Measurements from ENCODE around the gene LTV1.

LTV1 gene

DNA sequence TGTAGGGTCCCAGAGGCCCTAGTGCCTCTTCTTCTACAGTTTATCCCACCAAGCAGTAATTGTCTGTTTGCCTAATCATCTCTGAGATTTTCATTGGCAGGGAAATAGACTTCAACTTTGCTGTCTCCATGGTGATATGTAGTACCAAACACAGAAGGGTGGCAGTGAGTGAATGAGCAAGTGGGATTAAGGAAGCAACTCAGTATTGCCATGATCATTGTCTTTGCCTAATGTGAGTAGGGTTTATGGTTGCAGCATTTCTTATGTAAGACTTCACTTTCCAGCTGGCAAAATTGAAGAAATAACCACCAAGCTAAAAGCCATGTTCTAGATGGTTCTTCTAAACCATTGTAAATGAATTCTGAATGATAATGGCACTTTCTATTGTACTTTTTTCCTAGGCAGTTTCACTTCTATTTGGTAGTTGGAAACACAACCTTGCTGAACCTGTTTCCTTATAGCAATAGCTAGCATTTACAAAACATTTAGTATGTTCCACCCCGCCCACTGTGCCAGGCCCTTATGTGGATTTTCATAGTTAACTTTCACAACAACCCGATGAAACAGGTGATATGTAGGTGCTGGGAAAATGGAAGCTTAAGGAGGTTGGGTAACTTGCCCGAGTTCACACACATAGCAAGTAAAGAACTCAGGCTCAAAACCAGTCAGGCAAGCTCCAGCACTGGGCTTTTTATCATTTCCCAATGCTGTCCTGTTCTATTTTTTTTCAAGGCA is 53.2 kb downstream of the LTV1 start:
- TF ChIP-seq ZNF274 (IDR thresholded peaks at IDR 0.05; ENCODE audit: low read depth, low read length) = no peak

DNA sequence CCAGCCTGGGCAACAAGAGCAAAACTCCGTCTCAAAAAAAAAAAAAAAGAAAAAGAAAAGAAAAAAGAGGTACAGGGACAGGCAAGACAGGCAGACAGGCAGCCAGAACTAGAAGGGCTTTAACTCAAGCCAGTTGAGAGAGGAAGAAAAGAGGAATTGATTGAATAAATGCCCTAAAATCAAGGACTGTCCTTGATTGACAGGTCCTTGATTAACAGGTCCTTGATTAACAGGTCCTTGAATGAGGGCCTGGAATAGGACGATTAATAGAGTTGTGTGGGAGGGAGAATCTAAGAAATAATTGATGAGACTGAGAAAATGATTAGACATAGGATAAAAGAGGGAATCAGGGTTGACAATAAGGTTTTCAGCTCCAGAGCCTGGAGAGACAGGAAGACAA is 57.2 kb downstream of the LTV1 start:
- no peak overlapping the region for H3K4me3 ChIP-seq (ENCODE audit: low read length)
- TF ChIP-seq ZNF274 (IDR thresholded peaks at IDR 0.05; ENCODE audit: low read depth, low read length) = no peak

More for the DNA sequence above, 53.2 kb downstream of the LTV1 start:
- H3K4me3 ChIP-seq (ENCODE audit: low read length) = no peak overlapping the region

DNA sequence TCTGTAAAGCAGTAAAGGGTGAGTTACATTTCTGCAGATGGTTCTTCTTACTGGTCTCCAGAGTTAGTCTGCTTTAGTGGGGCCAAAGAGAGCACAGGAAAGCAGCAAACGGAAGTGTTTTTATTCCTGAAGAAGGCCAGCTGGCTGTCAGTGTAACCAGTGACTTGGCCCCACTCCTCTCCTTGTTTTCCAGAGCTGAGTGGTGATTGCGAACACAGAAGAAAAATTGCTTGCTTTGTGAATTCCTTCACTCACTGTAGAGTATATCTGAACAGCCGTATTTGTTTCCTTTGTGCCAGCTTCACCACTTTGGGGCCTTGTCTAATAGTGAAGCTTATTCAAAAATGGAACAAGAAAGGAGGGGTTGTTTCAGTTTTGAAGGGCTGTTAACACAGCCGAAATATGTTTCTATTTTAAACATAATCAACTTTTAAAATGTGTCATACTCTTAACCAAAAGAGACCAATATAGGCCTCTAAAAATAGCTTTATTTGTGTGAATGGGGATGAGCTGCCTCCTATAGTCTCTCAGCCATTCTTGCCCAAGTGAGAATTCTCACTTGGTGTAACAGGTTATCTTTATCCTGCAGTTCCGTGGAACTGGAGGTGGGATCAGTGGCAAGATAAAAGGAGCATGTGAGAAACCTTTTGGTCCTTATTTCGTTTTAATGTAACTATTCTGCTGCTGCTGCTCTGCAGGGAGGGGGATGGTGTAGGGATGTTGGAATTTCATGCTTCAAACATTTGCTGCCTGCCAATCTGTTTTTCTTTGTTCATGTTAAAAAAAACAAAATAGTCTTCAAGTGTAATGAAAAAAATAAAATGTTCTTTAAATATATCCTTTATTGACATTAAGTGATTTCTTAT is 59.0 kb downstream of the LTV1 start:
- peak overlapping the region; percentile 59; the same call in 1 of the 2 replicates for H3K4me3 ChIP-seq (ENCODE audit: low read length)
- no peak for TF ChIP-seq ZNF274 (IDR thresholded peaks at IDR 0.05; ENCODE audit: low read depth, low read length)

DNA sequence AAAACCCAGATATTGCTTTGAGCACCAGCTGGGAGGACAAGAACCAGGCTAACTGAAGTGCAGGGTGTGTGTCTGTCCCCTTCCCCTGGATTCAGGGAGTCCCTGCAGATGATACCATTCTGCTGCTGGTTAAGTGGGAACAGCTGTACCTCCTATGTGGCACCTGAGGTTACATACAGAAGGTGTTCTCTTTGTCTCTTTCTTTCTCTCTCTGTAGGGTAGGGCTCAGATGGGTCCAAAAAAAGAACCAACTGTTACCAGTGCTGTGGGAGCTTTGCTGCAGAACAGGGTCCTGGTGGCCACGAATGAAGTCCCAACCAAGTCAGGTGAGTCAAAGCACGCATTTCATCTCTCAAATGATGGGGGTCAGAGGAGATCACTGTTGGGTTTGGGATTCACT is 59.7 kb downstream of the LTV1 start:
- TF ChIP-seq ZNF274 (IDR thresholded peaks at IDR 0.05; ENCODE audit: low read depth, low read length) = no peak
- no peak overlapping the region; the same call in 1 of the 2 replicates for H3K4me3 ChIP-seq (ENCODE audit: low read length)

DNA sequence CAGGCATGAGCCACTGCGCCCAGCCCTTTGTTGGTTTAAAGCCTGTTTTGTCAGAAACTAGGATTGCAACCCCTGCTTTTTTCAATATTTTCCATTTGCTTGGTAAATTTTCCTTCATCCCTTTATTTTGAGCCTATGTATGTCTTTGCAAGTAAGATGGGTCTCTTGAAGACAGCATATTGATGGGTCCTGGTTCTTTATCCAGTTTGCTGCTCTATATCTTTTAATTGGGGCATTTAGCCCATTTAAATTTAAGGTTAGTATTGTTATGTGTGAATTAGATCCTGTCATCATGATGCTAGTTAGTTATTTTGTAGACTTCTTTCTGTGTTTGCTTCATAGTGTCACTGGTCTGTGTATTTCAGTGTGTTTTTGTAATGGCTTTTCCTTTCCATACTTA is 67.9 kb downstream of the LTV1 start:
- TF ChIP-seq ZNF274 (IDR thresholded peaks at IDR 0.05; ENCODE audit: low read depth, low read length) = no peak
- H3K4me3 ChIP-seq (ENCODE audit: low read length) = no peak overlapping the region

DNA sequence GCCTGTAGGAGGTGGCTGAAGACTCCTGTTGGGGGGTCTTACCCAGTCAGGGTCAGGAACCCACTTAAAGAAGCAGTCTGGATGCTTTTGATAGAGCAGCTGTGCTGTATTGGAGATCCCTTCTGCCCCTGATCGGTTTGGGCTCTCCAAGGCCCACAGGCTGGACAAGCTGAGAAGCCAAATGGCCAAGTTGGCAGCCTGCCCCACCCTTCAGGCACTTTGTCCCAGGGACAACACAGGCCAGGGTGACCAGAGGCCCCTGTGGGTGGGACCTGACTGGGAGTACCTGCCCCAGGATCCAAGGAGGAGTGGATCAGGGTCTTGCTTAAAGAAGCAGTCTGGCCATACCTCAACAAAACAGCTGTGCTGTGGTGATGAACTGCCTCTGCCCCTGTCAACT is 69.5 kb downstream of the LTV1 start:
- no peak overlapping the region for H3K4me3 ChIP-seq (ENCODE audit: low read length)
- no peak for TF ChIP-seq ZNF274 (IDR thresholded peaks at IDR 0.05; ENCODE audit: low read depth, low read length)

All from GM08714 (cell line).